HFF-Myc (cell line): ENCODE data around the gene ZNF813.

ENCODE experiments used
- DNase-seq: peaks from one replicate; pipeline ENCODE4 v3.0.0-alpha.2; 2011; ENCODE audit warnings: low read depth; ENCODE audit errors: extremely low read depth
- H3K4me3 ChIP-seq: replicated peaks from 2 replicates; pipeline ENCODE4 v1.5.1; 2011; ENCODE audit warnings: low read depth, mild to moderate bottlenecking, control low read depth, low read length
- TF ChIP-seq, protein P1 (sequence below): IDR thresholded peaks from 2 replicates; pipeline ENCODE4 v1.5.1; 2012; ENCODE audit warnings: mild to moderate bottlenecking, low read depth, low read length, control low read depth; ENCODE audit errors: missing control alignments

The ZNF813 gene

DNA sequence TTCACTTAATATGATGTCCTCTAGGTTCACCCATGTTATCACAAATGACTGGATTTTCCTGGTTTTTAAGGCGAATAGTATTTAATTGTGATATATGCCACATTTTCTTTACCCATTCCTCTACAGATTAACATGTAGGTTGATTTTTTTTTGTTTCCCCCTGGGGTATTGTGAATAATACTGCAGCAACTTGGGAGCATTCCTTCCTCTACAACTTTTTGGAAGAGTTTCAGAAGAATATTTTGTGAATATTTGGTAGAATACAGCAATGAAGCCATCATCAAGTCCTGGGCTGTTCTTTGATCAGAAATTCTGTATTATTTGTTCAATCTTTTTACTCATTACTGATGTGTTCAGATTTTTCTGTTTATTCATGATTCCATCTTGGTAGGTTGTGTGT, 64.8 kb downstream of the ZNF813 start:
- no peak for DNase-seq
- TF ChIP-seq, protein P1, sequence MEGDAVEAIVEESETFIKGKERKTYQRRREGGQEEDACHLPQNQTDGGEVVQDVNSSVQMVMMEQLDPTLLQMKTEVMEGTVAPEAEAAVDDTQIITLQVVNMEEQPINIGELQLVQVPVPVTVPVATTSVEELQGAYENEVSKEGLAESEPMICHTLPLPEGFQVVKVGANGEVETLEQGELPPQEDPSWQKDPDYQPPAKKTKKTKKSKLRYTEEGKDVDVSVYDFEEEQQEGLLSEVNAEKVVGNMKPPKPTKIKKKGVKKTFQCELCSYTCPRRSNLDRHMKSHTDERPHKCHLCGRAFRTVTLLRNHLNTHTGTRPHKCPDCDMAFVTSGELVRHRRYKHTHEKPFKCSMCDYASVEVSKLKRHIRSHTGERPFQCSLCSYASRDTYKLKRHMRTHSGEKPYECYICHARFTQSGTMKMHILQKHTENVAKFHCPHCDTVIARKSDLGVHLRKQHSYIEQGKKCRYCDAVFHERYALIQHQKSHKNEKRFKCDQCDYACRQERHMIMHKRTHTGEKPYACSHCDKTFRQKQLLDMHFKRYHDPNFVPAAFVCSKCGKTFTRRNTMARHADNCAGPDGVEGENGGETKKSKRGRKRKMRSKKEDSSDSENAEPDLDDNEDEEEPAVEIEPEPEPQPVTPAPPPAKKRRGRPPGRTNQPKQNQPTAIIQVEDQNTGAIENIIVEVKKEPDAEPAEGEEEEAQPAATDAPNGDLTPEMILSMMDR = no peak
- no peak overlapping the region for H3K4me3 ChIP-seq

DNA sequence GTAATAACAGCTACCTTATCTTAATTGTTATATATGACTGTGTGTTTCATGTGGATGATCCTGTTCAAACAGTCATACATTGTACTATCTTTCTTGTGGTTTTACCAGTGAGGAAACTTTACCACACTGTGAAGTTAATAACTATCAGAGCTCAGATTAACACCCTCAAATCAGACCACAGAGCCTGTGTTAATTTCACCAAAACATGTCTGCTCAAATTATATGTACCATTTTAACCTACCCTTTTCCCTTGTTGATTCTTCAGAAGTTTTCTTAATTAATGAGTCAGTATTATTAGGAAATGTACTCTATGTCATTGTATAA, 68.7 kb downstream of the ZNF813 start:
- TF ChIP-seq, protein P1 = no peak
- DNase-seq = no peak
- H3K4me3 ChIP-seq = no peak overlapping the region

DNA sequence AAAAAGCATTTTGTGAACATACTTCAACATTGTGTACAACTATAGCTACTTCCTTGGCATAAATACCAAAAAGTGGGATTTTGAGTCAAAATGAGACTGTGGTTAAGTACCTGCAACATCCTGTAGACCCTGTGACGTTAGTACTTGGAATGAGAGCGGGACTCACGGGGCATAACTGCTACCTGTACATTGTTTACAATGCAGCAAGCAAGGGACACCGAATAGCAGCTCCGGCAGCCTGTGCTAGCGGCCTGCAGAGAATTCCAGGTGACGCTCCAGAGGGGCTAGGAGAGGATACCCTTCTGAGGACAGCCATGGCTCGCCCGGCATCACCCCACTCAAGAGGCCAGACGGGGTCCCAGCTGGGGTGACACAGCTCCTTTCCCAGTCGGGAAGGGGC, 69.6 kb downstream of the ZNF813 start:
- TF ChIP-seq, protein P1 = no peak
- peak overlapping the region; percentile 66 for H3K4me3 ChIP-seq
- DNase-seq = no peak

DNA sequence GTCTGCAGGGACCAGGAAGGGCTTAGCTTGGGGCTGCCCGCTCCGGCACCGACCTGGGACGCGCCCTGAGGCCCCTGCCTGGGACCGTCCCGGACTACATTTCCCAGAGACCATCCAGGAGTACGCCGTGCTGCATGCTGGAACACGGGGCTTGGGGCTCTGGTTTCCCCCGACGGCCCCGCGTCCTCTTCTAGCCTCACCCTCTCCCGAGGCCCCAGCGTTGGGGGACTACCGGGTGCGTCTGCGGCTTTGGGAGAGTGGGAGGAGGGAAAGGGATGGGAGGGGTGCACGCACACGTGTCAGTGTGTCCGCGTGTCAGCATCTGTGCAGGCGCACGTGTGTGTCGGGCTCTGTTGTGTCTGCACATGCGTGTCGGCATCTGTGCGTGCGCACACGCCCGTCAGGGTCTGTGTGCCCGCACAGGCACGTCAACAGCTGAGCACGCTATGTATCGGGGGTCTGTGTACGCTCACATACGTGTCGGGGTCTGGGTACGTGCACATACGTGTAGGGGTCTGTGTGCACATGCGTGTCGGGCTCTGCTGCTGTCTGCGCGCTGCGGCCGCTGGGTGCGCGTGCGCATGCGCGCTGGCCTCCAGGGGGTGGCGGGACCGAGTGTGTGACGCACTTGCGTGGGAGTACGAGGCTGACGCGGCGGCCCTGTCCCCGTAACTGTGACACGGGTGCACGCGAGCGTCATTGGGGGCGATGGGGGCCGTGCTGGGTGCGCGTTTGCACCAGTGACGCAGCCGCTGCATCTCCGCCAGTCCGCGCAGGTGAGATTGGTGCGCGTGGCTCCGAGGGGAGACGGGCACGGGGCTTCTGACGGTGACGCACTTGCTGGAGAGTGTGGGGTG, 70.2 kb downstream of the ZNF813 start, which contains the start of gene ZNF331:
TSS of gene ZNF331 (plus strand) at position 625 of the 857 bp plus-strand sequence. CDS start 31,232 bp downstream, outside the sequence.
- peak within 1 kb of the TSS; percentile 66 for H3K4me3 ChIP-seq
- TF ChIP-seq, protein P1 = peak; percentile 6
- DNase-seq = peak; percentile 24

DNA sequence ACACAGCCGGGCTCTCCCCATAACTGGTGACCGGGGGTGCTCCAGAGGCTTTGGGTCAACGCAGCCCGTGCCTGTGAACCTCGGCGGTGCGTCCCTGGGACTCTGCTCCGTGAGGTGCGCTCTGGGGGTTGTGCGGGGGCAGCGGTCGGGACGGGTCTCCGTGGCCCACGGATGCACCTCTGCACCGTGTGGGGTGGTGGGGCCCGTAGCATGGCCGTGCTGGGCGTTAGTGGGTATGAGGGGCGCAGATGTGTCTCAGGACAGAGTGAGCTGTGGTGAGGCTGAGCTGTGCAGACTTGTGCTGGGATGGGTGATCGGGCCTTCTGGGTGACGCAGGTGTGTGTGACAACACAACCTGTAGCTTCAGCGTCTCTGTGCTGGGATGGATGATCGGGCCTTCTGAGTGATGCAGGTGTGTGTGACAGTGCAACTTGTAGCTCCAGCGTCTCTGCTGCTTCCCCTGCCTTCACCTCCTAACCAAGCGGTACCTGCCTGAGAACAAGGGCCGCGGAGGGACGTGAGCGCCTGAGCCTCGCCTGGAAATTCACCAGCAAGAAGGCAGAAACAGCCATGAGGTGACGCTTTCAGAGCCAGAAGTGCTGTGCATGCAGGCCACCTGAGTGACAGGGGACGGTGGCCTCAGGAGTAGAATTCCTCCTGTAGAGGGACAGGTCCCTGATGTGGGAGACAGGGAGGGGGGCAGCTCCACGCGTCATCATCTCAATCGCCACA, 71.0 kb downstream of the ZNF813 start:
- peak overlapping the region; percentile 66 for H3K4me3 ChIP-seq
- no peak for DNase-seq

DNA sequence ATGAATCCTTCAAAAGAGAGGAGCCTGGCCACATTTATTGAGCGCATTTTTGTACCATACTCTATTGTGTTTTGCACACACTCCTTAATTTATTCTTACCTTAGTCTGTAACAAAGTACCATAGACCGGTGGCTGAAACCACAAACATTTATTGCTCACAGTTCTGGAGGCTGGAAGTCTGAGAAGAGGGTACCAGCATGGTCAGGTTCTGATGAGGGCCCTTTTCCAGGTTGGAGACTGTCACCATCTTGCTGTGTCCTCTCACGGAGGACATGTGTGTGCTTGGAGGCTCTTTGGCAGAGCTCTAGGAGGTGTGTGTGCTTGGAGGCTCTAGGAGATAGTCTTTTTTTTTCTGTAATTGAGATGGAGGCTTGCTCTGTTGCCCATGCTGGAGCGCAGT, 72.6 kb downstream of the ZNF813 start:
- TF ChIP-seq, protein P1 = no peak
- H3K4me3 ChIP-seq = no peak overlapping the region
- no peak for DNase-seq

More for the DNA sequence above, 71.0 kb downstream of the ZNF813 start:
- TF ChIP-seq, protein P1 = no peak
